GM12892 (cell line): Measurements from ENCODE around the gene VSTM2B.
A peak's percentile ranks its signal among the peaks of the same experiment; 100 is the strongest.

Experiments
- DNase-seq: peaks from one replicate; pipeline ENCODE4 v3.0.0; 2011; ENCODE audit not compliant: insufficient read length
- FAIRE-seq: peaks from 2 replicates; lab custom pipeline; 2011; peaks lifted over from hg19 to GRCh38; lab: Jason Lieb, UNC
- POLR2A ChIP-seq: IDR thresholded peaks from 2 replicates; pipeline ENCODE4 v1.6.1; 2011; ENCODE audit warnings: low read depth, low read length, control low read depth
- POLR2AphosphoS5 ChIP-seq: IDR thresholded peaks from 2 replicates; pipeline ENCODE4 v1.6.1; 2011; ENCODE audit warnings: low read depth, low read length, control low read depth
- TAF1 ChIP-seq: IDR thresholded peaks from 2 replicates; pipeline ENCODE4 v1.6.1; 2011; ENCODE audit warnings: low read depth, mild to moderate bottlenecking, control low read depth, low read length, borderline replicate concordance

The VSTM2B gene

GRCh38 chr19:29587518-29587986 lies 61.8 kb downstream of the VSTM2B start:
- DNase-seq (no peak), FAIRE-seq (peak; percentile 70)
- no peak for TF ChIP-seq POLR2A
- no peak for TF ChIP-seq TAF1
- no peak for TF ChIP-seq POLR2AphosphoS5

DNA sequence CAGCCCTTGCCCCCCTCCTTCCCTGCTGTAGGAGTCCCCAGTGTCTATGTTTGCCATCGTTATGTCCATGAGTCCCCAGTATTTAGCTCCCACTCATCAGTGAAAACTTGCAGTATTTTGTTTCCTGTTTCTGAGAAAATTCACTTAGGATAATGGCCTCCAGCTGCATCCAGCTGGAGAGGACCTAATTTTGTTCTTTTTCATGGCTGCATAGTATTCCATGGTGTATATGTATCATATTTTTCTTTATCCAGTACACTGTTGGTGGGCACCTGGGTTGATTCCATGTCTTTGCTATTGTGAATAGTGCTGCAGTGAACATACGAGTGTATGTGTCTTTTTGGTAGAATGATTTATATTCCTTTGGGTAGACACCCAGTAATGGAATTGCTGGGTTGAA lies 62.3 kb downstream of the VSTM2B start:
- DNase-seq (no peak), FAIRE-seq (no peak)
- TF ChIP-seq TAF1 (no peak), POLR2AphosphoS5 (no peak), POLR2A (no peak)

DNA sequence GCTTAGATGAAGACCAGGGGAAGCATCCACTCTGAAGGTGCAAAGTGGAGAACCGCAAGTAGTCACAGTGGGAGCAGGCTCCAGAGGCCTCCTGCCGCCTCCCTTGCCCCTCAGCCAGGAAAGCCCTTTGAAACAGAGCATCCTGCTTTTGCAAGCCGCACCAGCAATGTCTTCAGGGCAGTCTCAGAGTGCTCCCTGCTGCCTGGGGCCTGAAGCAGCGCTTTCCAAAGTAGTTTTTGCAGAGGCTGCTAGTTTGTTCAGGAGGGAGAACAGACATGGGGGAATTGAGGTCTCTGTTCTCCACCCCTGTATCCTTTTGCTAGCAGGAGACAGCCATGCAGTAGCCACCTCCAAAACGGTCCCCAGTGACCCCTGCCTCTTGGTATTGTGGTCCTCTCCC lies 64.5 kb downstream of the VSTM2B start:
- DNase-seq (no peak), FAIRE-seq (no peak)
- TF ChIP-seq POLR2A (no peak), POLR2AphosphoS5 (no peak), TAF1 (no peak)

GRCh38 chr19:29591670-29592069 lies 65.9 kb downstream of the VSTM2B start:
- DNase-seq (no peak), FAIRE-seq (no peak)
- no peak for TF ChIP-seq TAF1
- TF ChIP-seq POLR2AphosphoS5 = no peak
- no peak for TF ChIP-seq POLR2A

DNA sequence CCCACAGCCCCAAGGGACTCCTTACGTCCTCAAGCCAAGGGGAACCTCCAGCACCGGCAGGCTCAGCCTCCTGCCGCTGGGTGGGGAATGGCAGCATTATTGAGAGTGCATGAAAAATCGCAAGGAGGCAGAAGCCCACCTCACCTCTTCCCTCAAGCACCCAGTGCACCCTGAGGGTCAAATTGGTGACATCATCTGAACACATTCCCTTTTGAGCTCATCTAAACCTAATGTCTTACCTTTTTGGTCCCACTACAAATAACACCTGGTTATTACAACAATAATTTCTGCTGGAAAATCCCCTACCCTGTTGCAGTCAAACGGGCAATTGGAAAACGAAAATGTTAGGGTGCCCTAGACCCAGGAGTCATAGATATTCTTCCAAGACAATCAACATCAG lies 68.1 kb downstream of the VSTM2B start:
- no peak for TF ChIP-seq TAF1
- no peak for TF ChIP-seq POLR2A
- TF ChIP-seq POLR2AphosphoS5 = no peak
- FAIRE-seq = no peak

GRCh38 chr19:29596080-29596727 lies 70.4 kb downstream of the VSTM2B start:
- DNase-seq (no peak), FAIRE-seq (no peak)
- TF ChIP-seq POLR2AphosphoS5 = no peak

More for the DNA sequence above, 68.1 kb downstream of the VSTM2B start:
- DNase-seq = no peak

GRCh38 chr19:29596885-29597525 lies 71.2 kb downstream of the VSTM2B start:
- DNase-seq (no peak), FAIRE-seq (no peak)
- TF ChIP-seq POLR2A (no peak), POLR2AphosphoS5 (no peak), TAF1 (no peak)

GRCh38 chr19:29598036-29598435 lies 72.2 kb downstream of the VSTM2B start:
- DNase-seq = no peak
- no peak for TF ChIP-seq TAF1
- FAIRE-seq = no peak

GRCh38 chr19:29598496-29598895 lies 72.7 kb downstream of the VSTM2B start:
- TF ChIP-seq TAF1 (no peak), POLR2AphosphoS5 (no peak), POLR2A (no peak)
- FAIRE-seq = no peak
- no peak for DNase-seq

DNA sequence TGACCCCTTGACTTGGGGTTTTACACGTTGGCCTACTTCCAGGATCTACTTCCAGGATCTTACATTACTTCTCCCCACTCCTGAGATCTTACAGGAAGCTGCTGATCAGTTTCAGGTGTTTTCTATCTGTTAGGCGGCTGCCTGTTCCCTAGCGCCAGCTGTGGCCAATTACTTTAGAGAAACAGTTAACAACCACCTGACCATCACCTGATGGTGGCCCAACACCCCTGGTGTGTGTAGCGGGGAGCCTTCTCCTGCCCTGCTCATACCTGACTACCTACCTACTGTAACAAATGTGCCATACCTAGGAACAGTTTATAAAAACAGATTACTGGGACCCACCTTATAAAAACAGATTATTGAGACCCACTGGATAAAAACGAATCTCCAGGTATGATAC lies 77.5 kb downstream of the VSTM2B start:
- DNase-seq (no peak), FAIRE-seq (no peak)
- TF ChIP-seq POLR2A (no peak), TAF1 (no peak), POLR2AphosphoS5 (no peak)

DNA sequence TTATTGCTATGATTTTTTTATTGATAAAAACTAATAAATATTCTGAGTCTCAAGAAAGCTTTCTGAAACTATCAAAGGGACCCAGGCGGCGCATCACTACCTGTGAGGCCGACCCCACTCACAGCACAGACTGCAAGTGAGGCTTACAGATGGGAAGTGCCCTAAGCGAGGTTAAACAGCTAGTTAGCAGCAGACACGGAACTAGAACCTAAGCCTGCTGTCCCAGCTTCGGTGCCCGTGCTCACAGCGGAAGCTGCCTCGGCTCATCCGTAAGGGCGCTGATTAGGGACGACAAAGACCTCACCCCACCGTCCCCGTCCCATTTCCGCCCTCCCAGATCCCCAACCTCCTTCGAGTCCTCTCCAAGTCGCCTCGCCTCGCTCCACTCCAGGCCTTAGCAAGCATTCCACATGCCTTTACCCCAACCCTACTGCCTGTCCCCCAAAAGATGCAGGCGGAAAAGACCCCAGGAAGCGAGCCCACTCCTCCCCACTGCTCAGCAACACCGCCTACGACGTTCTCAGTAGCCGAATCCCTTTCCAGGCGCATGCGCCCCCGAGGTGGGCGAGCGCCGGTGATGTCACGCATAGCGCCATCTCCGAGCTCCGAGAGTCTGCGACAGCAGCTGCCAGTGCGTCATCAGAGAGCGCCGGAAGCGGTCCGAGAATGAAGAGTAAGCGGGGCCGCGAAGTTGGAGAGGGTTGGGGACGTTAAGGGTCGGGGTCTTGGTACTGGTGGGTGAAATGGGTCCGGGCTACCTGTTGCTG lies 80.0 kb downstream of the VSTM2B start, which contains the start of gene POP4:
Gene POP4 (plus strand): TSS at position 631 of the 767 bp plus-strand sequence. CDS start 36 bp downstream, at position 667.
- TF ChIP-seq POLR2AphosphoS5 (peak; percentile 94), POLR2A (peak; percentile 98), TAF1 (peak; percentile 85)
- FAIRE-seq (peak; percentile 93), DNase-seq (peak; percentile 95)

- no peak for DNase-seq
- TF ChIP-seq POLR2A = no peak
- TF ChIP-seq TAF1 = no peak
- TF ChIP-seq POLR2AphosphoS5 = no peak
- FAIRE-seq = no peak
These were observed 80.6 kb downstream of the VSTM2B start for GRCh38 chr19:29606420-29606747.
